Stimulated activated CD8-positive, alpha-beta memory T cell treated with anti-CD3 and anti-CD28 coated beads, Interleukin-2, amount 100 ng/mL, for 1 hour (primary cell): ENCODE data around the gene SPOCK1.
"Not testable (repeated sequence)": the region's sequence is repeated elsewhere in the genome, so short reads cannot be mapped to it uniquely, and the experiment has no call there.

Source experiments
- DNase-seq, 2 donors: peaks; one replicate each; pipeline ENCODE4 v3.0.0-alpha.2; 2020; ENCODE audit warnings: low read depth in 2 of 2

Gene SPOCK1

GRCh38 chr5:137395011-137395755 lies 103.9 kb downstream of the SPOCK1 start:
- DNase-seq: no peak

- no peak for DNase-seq
Measured at GRCh38 chr5:137394380-137394779, 104.7 kb downstream of the SPOCK1 start.

GRCh38 chr5:137393196-137393993 lies 105.7 kb downstream of the SPOCK1 start:
- no peak for DNase-seq

GRCh38 chr5:137392261-137392660 lies 106.9 kb downstream of the SPOCK1 start:
- no peak for DNase-seq

- DNase-seq: not testable (repeated sequence)
Measured at GRCh38 chr5:137391044-137391443, 108.1 kb downstream of the SPOCK1 start.

- no peak for DNase-seq
Measured at GRCh38 chr5:137389042-137389441, 110.1 kb downstream of the SPOCK1 start.

- DNase-seq: no peak
Measured at GRCh38 chr5:137385064-137385463, 114.1 kb downstream of the SPOCK1 start.

- no peak for DNase-seq
Measured at GRCh38 chr5:137383909-137384308, 115.2 kb downstream of the SPOCK1 start.

- no peak for DNase-seq
Measured at GRCh38 chr5:137381555-137381954, 117.6 kb downstream of the SPOCK1 start.

- DNase-seq: no peak
Measured at GRCh38 chr5:137379555-137380286, 119.4 kb downstream of the SPOCK1 start.

GRCh38 chr5:137375741-137376526 lies 123.2 kb downstream of the SPOCK1 start:
- no peak for DNase-seq

GRCh38 chr5:137374110-137374714 lies 124.9 kb downstream of the SPOCK1 start:
- no peak for DNase-seq

GRCh38 chr5:137372773-137373160 lies 126.4 kb downstream of the SPOCK1 start:
- no peak for DNase-seq

- no peak for DNase-seq
Measured at GRCh38 chr5:137372016-137372772, 126.9 kb downstream of the SPOCK1 start.

GRCh38 chr5:137370096-137371071 lies 128.7 kb downstream of the SPOCK1 start:
- DNase-seq: no peak

- no peak for DNase-seq
Measured at GRCh38 chr5:137368651-137369050, 130.5 kb downstream of the SPOCK1 start.

- no peak for DNase-seq
Measured at GRCh38 chr5:137367951-137368350, 131.2 kb downstream of the SPOCK1 start.

GRCh38 chr5:137366526-137366925 lies 132.6 kb downstream of the SPOCK1 start:
- no peak for DNase-seq
